GM18511 (cell line): ENCODE measurements around the gene OR6C70.
"Not testable (repeated sequence)": the region's sequence is repeated elsewhere in the genome, so short reads cannot be mapped to it uniquely, and the experiment has no call there.

Experiments
- ATAC-seq: cut with Tn5 transposase; IDR thresholded peaks from one replicate; pipeline ENCODE4 v1.9.1; 2021; ENCODE audit warnings: mild to moderate bottlenecking, moderate library complexity; ENCODE audit not compliant: unreplicated experiment

OR6C70 gene

DNA sequence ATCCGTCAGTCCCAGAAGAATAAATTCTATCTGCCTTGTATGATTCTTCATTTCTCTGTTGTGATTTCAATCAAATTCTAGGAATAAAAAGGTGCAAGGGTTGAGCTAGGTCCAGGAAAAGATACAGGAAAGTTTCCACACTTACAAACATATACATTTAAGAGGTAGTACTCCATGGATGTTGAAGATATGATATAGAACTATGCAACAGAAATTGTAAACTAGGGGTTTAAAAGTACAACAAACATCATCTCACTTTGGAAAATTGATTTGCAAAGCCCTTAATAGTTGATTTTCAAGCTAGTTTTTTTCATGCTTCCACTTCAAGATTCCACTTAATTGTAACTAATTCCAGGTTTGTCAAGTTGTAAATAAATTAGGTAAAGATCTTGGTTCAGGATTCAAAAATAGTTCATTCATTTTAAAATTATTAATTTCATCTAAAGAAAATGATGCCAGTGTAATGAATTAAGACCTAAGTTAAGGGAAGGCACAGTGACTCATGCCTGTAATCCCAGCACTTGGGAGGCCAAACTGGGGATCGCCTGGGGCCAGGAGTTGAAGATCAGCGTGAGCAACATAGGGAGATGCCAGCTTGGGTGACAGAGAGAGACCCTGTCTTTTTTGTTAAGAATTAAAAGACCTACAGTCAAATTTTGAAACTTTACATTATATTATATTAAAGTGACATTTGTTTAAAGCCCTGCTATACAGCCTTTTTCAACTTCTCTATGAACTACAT, at the start of gene OR6C70:
Gene OR6C70 (minus strand): TSS at position 51 of the 742 bp plus-strand sequence. CDS start 0 bp downstream, at position 51.
- no peak for ATAC-seq

DNA sequence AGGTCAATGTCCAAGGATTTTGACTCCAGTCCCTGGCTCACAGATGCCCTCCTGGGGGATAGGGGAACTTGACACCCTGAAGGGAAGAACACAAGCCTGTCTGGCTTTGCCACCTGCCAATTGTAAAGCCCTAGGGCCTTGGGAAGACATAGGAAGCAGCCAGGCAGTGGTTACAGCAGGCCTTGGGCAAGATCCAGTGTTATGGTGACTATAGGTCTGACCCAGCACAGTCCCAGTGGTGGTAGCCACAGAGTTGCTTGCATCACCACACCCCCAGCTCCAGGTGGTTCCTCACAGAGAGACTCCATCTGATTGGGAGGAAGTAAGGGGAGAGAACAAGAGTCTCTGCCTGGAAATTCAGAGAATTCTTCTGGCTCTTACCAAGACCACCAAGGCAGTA, 46.5 kb upstream of the OR6C70 start:
- ATAC-seq = no peak

DNA sequence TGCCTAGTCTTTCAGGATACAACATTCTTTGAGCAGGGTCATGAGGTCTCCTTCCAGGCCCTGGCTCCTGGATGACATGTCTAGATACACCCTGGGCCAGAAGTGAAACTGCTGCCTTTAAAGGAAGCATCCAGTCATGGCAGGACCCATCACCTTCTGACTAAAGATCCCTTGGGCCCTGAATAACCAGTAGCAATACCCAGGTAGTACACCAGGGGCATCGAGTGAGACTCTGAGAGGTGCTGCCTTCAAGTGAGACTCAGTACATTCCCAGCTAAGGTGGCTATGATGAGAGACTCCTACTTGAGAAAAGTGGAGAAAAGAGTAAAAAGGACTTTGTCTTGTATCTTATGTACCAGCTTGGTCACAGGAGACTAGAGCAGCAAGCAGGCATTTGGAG, 45.8 kb upstream of the OR6C70 start:
- no peak for ATAC-seq

DNA sequence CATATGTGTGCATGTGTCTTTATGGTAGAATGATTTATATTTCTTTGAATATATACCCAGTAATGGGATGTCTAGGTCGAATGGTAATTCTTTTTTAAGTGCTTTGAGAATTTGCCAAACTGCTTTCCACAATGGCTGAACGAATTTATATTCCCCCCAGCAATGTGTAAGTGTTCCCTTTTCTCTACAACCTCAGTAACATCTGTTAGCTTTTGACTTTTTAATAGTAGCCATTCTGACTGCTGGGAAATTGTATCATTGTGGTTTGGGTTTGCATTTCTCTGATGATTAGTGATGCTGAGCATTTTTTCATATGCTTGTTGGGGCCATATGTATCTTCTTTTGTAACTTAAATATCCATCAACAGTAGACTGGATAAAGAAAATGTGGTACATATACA, 31.7 kb upstream of the OR6C70 start:
- no peak for ATAC-seq

DNA sequence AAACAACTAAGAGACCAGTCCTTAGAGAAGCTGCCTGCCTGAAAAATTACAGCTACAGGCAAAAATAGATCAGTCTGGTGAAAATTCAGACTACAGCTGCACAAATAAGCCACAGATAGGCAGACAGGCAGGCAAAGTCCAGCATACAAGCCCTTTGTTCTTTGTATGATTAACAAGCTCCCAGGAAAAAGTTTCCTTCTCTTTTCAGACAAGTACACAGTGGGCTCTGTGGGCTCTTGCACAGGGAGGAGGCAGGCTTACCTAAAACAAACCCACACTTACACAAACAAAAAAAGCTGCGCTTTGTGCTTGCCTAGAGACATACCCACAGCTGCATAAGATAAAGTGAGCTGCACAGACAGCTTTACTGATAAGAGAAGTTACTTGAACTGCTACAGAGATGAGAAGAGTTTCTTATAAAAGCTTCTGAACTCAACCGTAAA, 29.9 kb upstream of the OR6C70 start:
- no peak for ATAC-seq

DNA sequence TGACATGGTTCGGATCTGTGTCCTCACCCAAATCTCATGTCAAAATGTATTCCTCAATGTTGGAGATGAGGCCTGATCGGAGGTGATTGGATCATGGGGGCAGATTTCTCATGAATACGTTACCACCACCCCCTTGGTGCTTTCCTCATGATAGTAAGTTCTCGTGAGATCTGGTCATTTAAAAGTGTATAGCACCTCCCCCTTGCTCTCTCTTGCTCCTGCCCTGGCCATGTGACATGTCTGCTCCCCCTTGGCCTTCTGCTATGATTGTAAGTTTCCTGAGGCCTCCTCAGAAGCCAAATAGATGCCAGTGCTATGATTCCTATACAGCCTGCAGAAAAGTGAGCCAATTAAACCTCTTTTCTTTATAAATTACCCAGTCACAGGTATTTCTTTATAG, 29.3 kb upstream of the OR6C70 start:
- ATAC-seq = no peak

DNA sequence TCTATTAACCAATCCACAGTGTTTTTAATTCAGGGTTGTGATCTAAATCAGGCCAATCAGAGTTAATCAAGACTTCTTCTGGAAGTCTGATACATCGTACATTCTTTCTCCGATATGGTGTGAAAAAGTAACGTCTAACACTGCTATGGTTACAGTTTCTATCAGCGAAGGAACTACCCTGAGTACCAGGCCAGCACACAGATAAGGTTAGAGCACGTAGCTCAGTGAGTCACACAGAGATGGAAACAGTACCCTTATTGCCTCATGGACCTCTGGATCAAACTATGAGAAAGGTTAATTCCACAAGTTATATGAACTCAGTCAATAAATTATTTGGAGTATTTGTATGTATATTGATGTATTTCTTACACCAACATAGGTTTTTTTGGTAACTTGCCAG, 25.6 kb upstream of the OR6C70 start:
- ATAC-seq = no peak

DNA sequence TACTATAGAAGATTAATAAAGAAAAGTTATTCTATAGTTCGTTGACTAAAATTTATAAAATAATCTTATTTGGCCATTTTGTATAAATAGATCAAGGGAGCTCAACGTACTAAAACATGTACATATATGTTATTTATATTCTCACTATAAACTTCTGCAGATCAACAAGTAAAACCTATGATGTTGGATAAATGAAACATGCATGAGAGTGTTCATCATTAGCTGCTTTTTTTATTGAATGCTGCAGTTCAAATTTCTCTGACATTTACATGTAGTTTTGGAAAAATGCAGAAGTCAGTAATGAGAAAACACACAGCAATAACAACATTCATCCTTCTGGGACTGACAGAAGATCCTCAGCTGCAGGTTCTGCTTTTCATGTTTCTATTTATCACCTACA, 22.1 kb upstream of the OR6C70 start, which contains the start of gene OR6C68:
Gene OR6C68 (plus strand): TSS at position 301 of the 400 bp plus-strand sequence. CDS start 0 bp downstream, at position 301.
- no peak for ATAC-seq

DNA sequence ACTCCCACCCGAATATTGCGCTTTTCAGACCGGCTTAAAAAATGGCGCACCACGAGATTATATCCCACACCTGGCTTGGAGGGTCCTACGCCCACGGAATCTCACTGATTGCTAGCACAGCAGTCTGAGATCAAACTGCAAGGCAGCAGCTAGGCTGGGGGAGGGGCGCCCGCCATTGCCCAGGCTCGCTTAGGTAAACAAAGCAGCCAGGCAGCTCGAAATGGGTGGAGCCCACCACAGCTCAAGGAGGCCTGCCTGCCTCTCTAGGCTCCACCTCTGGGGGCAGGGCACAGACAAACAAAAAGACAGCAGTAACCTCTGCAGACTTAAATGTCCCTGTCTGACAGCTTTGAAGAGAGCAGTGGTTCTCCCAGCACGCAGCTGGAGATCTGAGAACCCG, 14.3 kb upstream of the OR6C70 start:
- ATAC-seq = not testable (repeated sequence)

DNA sequence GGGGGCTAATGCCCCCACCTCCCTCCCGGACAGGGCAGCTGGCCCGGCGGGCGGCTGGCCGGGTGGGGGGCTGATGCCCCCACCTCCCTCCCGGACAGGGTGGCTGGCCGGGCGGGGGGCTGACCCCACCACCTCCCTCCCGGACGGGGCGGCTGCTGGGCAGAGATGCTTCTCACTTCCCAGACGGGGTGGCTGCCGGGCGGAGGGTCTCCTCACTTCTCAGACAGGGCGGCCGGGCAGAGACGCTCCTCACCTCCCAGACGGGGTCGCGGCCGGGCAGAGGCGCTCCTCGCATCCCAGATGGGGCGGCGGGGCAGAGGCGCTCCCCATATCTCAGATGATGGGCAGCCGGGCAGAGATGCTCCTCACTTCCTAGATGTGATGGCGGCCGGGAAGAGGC, 9.2 kb upstream of the OR6C70 start:
- not testable (repeated sequence) for ATAC-seq

DNA sequence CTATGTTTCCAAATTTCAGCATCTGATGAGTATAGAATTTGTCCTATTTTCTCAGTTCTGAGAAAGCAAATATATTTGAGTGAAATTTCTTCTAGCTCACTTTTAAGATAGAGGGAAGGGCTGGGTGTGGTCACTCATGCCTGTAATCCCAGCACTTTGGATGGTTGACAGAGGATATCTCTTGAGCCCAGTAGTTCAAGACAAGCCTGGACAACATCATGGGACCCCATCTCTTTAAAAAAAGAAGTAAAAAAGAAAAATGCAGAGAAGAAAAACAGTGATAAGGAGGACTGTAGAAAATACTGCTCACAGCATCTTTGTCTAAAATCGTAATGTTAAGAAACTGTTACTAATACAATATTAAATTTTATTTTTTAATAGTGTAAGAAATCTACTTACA, 2.3 kb upstream of the OR6C70 start:
- ATAC-seq = no peak

DNA sequence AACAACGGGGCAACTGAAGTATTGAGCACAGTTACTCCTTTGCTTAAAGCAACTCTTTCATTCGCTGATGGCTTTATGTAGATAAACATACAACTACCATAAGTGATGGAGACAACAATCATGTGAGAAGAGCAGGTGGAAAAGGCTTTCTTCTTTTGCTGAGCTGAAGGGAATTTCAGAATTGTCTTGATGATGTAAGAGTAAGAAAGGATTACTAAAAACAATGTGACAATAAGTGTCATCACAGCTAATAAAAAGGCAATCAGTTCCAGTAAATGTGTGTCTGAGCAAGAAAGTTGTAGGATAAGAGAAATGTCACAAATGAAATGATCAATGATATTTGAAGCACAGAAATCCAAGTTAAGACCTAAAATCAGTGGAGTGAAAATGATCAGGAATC, 647 bp downstream of the OR6C70 start:
- ATAC-seq = no peak

DNA sequence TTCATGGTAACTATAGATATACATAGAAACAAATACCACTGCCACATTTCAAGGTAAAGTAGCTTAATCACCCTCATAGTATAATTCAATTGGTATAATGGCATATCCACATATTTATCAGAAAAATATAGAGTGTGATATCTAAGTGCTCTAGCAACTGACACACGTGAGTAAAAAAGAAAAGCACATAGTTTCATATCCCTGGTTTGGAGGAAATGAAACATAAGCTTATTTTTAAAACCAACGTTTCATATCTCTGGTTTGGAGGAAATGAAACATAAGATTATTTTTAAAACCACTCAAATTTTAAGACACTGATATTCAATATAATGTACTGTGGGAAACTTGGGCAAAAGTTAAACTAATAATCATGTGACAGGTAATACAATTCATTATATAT, 2.1 kb downstream of the OR6C70 start:
- peak; percentile 92 for ATAC-seq

DNA sequence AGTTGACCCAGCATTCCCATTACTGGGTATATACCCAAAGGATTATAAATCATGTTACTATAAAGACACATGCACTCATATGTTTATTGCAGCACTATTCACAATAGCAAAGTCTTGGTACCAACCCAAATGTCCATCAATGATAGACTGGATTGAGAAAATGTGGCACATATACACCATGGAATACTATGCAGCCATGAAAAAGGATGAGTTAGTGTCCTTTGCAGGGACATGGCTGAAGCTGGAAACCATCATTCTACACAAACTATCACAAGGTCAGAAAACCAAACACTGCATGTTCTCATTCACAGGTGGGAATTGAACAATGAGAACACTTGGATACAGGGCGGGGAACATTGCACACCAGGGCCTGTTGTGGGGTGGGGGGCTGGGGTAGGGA, 5.0 kb downstream of the OR6C70 start:
- ATAC-seq = not testable (repeated sequence)

DNA sequence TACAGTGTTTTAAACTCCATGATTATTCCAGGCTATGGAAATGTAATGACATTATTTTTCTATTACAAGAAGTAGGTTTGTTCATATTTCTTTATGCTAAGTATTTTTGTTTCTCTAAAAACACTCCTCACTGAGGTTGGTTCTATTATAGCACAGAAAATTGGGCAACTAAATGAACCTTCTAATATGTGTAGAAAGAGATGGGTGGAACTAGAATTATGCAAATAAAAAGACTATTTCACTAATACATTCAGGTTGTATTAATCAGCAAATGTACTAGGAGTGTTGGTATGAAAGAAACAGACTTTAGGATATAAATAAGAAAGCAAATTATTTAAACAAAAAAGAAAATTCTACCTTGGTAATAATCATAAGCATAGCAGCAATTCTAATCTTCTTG, 21.1 kb downstream of the OR6C70 start:
- ATAC-seq = no peak

DNA sequence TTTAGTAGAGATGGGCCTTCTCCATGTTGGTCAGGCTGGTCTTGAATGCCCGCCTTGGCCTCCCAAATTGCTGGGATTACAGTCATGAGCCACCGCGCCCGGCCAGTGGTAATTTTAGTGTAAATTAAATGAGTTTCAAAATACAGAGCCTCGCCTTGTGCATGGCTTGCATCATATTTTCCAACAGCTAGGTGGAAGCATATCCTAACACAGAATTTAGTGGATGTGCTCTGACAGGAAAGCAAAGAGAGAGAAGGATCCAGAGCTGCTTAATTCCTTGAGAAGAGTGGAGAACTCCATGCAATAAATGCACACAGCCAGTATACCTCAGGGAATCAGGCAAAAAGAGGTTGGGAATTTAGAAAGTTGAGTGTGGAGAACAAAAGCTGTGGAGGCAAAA, 23.6 kb downstream of the OR6C70 start:
- no peak for ATAC-seq

DNA sequence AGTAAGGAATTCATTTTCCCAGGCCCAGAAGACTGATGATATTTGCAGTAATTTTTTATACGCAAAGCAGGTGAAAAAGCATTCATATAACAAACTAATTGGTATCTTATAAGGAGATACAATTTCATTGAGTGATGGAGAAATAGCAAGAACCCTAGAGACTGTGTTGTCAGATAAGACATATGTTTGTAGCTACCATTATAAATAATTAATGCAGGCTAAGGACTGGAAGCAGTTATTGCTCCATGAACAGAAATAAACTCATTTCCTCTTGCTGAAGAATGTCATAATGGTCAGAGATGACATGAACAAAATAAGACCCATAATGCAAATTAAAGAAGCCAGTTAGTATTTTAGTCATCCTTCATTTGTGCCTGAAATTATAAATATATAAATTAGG, 24.6 kb downstream of the OR6C70 start:
- no peak for ATAC-seq

DNA sequence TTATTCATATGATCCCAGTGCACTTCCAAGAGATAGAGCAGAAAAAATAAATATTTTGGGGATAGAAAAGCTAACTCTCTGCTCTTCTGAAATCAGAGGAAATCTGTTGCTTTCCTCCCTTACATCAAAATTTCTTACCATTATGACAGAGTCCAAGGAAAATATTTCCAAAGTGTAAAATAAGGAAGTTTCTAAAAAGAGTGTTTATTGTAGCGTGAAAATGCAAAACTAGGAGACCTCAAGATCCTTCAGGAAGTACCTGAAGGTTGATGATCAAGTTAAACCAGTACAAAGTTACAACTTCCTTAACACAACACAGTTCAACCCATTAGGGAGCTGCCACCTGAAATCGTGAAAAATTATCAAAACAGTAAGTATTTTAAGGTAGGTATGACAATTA, 26.2 kb downstream of the OR6C70 start, which contains the start of gene OR6C2:
Gene OR6C2 (plus strand): TSS at position 301 of the 400 bp plus-strand sequence. CDS start 8,138 bp downstream, outside the sequence.
- ATAC-seq = no peak

DNA sequence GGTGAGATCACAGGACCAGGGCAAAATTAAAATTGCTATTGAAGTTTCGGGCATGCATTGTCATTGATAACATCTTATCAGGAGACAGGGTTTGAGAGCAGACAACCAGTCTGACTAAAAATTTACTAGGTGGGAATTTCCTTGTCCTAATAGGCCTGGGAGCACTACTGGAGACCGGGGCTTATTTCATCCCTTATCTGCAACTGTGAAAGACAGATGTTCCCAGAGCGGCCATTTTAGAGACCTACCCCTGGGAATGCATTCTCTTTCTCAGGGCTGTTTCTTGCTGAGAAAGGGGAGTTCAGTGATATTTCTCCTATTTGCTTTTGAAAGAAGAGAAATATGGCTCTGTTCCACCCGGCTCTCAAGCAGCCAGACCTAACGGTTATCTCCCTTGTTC, 28.7 kb downstream of the OR6C70 start:
- ATAC-seq = not testable (repeated sequence)

DNA sequence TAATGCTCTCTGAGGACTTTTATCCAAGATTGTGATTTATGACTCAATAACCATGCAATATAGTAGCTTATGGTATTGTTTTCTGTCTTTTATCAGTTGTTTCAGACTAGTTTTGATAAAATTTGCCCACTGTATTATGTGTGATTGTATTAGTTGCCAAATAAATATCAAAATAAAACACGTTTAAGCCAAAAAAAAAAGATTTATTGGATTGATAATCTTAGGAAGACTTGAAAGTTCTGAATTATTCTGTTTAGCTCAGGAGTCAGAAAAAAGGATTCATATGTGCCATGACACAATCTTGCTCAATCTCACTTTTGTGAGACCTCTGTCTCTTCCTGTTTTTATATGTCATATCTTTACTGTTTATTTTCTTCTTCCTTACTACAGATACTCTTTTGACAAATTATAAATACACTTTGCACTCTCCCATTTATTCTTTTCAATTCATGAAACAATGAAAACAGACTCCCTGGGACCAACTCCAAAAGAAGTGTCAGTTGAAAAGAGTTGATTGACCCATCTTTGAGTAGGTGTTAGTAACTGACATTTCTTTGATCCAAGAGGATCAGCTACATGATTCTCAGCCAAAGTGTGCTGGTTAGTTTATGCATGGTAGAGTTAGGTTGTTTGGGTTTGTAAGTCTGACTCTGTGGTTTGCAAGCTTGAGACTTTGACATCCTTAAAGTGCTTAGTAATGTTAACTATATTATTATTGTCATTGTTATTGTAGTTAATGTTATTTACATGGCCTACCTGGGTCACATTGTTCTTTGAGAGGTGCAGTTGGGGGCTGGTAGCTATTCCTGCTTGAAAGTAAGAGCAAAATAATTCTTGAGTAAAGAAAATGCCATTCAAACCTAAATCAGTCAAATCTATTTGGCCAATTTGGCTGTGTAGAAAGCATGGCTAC, 41.4 kb downstream of the OR6C70 start:
- no peak for ATAC-seq

DNA sequence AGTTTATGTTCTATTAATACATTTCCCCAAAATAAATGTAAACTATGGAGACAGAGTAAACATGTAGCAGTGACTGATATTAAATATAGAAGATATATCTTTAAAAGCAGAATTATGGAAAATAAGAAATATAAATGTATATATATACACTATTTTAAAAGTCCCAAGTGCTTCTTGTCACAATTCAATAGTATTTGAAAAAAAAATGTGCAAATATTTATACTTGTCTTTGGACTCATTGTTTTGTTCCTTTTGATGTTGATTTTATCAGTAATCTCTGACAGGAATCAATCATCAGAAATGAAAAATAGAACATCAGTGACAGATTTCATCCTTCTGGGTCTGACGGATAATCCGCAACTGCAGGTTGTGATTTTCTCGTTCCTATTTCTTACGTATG, 44.0 kb downstream of the OR6C70 start, which contains the start of gene OR6C76:
Gene OR6C76 (plus strand): TSS at position 301 of the 400 bp plus-strand sequence. CDS start 0 bp downstream, at position 301.
- ATAC-seq = no peak
